Activated CD4-positive, CD25-positive, alpha-beta regulatory T cell (primary cell): ENCODE results near the gene ARL6.

Experiments
- DNase-seq, 4 experiments: peaks; one replicate each; lab custom pipeline; 2025; lab: John Stamatoyannopoulos, UW

Gene ARL6, protein sequence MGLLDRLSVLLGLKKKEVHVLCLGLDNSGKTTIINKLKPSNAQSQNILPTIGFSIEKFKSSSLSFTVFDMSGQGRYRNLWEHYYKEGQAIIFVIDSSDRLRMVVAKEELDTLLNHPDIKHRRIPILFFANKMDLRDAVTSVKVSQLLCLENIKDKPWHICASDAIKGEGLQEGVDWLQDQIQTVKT

DNA sequence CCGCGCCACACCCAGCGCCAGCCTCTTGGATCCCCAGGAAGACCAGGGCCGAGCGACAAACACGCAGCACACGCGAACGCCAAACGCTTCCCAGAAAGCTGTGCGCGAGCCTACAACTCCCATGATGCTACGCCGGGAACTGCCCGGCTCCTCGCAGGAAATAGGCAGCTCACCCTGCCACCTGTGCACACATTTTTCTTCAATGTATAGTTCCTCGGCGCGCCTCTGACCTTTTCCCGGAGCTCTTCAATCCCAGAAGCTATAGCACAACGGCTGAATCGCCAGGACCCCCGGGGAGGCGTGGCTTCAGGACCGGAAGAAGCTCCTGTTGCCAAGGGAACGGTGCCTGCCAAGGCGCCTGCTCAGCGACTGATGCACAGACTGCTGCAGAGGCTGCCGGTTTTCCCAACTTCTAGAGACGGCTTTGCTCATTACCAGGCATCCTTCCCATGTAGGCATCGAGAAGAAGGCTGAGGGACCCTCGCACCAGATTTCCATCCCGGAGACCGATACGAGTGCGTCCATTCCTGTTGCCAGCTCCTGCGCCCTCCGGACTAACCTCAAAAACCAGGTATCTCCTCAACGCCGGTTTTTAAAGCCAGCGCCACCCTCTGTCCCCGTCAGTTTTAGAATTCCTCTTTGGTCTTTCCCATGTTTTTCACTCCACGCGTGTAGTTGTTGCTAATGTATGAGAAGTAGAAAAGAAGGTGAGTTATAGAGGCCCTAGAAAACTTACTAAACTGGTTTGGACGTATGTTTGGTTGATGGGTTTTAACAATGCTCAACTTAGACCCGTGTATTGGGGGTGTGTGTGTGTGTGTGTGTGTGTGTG, at the start of gene ARL6:
TSS of gene ARL6 (plus strand) at position 352 of the 832 bp plus-strand sequence. CDS start 3,350 bp downstream, outside the sequence.
- peak; percentile 30 to 70 (median 52) for DNase-seq

DNA sequence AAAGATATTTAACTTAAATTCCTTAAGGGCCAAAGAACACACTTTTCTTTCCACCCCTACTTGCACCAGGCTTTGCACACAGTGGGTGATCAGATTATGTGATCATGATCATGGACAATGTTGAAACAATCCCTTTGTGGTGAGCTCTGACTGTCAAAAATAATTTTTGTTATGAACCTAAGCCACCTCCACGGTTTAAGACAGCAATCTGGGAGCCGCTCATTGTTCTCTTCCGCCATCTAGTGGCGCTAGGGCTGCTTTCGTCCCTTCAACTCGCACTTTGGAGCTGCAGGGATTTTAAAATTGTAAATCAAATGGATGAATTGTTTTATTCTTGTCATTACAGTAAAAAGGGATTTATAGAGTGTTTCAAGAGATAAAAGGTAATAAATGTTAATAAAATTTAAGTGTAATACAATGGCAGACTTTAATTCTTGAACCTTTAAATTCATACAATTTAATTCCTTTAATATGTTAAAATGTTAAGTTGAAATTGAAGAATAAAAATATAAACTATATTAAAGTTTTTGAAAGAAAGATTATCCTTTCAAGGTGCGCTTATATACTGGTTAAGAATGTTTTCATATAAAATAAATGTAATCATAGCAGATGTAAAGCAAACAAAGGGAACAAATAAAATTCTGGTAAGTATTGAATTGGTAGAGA, 45.3 kb upstream of the ARL6 start:
- DNase-seq, result peak; percentile 4 to 23 (median 14)

DNA sequence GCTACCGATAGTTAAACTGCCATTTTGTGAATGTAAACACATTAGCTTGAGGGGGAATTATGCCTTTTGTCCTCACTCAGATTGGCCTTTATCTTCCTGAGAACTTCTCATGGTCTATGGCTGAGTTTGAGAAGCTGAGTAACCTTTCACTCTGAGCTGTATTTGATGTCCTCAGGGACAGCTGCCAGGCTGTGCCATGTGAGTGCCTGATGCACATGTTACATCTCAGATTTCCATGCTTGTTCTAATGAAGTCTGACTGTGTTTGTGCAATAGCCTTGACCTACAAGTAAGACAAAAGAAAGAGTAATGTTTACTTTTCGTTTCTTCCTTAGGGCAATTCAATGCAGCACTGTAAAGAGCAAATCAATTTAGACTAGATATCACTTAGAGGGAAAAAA, 44.1 kb upstream of the ARL6 start:
- no peak for DNase-seq

DNA sequence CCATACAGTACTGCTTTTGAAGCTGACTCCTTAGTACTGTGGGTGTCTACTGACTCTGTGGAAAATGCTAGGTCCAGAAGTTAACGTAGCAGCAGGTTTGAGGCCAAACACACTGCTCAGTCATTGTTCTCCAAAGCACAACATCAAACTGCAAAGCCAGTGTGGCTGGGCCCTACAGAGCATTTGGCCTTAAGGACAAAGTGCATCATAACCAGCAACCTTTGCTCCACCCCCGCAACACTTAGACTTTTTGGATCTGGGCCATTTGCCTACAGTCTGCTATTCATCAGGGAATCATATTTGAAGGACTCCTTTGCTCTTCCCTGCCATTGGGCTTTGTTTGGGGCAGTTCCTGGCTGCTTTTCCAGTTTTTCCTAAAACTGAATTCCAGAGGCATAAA, 43.1 kb upstream of the ARL6 start:
- DNase-seq, result no peak

DNA sequence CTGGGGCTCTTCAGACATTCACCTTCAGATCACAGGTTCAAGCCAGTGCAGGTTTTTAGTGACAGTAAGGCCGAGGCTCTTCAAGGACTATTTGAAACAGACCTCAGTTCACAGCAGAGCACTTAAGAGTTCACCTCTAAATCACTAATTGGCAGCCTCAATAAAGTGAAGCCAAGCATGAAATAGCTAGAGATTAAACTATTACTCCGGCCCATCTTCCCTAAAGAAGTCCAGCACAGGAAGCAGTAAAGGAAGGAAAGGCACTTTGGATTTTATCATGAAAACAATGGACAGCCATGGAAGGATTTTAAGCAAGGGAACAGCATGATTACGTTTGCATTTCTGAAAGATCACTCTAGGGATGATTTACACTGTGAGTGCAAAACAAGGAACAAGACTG, 27.6 kb upstream of the ARL6 start:
- no peak for DNase-seq

DNA sequence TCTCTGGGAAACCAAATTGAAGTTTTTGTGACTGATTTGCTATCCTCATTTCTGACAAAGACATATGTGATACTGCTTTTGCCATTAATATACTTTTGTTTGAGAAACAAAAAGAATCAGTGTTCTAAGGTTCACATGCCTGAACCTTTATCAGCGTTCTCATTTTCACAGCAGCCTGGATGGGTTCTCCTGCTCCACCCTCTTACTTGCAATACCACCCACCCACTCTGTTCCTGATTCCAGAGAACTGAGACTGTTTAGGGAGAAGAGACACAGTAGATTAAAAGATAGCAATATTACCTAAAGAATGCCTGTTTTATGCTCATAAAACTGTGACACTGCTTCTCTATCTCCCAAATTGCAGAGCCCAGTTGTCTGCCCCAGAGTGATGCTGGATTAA, 25.8 kb upstream of the ARL6 start:
- DNase-seq, result no peak

DNA sequence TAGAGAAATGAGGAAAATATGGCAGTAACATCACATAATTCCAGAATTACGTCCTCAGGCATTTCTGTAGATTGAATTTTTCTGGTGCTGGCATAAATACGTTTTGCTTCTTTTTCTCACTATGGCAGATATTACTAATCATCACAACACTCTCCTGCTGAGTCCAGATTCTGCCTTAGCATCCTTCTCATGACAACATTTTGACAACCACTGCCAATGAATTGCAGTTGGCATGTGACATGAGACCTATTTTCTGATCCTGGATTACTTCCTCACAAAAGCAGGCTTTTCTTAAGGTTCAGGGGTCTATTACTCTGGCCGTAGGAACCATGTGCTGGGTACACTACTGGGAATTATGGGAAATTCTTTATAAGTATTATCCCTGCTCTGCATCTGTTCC, 22.5 kb upstream of the ARL6 start:
- no peak for DNase-seq

DNA sequence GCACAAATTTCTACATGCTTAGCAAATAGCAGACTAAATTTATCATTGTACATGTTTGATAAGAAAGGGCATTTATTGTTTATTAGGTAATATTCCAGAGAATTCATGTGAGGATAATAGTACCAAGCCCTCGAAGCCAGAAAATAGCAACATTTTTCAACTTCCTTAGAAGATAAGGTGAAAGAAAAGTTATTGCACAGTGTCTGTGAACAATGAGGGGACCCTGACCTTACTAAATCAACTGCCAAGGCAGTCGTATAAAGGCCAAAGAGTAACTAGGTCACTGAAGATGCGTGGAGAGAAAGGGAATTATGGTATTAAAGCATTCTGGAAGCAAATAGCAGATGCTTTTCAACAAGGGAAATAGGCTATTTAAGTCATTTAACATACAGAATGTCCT, 20.3 kb upstream of the ARL6 start:
- DNase-seq, result no peak

DNA sequence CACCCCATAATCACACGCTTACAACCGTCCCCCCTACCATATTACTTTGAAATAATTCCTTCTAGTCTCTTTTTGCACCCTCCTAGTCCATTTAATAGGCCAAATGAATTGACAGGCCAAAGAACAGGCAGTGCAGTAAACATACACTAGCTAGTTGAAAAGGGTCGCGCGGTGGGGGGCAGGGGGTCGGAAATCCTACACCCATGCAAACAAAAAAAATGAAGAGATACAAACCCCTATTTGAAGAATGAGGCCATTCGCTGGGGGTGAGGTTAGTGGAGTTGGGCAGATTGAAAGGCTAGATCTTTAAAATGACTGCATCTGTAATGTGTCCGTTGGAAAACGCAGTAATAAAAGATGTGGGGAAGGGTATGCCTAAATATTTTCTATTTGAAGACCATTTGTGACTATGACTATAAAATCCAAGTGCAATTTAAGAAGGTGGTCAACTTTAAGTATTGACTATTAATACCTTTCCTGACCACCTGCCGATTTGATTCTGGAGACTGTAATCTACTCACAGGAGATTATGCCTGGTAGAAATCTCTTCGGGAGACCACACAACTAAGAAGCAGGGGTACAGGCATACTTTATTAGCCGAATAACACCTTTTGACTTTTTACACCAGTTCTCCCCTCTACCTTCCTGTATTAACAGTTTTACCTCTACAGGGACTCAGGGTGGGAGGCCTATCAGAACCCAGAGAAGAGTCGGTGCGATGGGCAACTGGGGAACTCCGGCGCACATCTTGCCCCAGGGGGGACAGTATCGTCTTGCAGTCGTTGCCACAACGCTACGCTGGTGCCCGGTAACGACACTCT, 762 bp upstream of the ARL6 start:
- DNase-seq, result no peak

DNA sequence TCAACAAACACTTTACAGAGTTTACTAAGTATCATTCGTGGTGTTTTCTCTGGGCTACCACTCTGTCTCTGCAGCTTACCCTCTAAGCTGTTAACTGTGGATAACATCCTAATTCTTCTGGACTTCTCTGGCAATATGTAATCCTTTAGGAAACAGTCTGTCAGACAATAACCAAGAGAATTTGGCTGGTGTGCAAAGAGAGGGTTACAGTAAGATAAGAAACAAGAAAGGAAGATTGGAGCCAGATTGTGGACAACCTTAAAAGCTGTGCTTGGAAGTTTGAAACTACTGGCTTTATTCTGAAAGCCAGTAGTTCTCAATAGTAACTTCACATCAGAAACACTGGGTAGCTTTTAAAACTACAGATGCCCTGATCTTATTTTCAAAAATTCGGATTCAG, 778 bp downstream of the ARL6 start:
- no peak for DNase-seq

DNA sequence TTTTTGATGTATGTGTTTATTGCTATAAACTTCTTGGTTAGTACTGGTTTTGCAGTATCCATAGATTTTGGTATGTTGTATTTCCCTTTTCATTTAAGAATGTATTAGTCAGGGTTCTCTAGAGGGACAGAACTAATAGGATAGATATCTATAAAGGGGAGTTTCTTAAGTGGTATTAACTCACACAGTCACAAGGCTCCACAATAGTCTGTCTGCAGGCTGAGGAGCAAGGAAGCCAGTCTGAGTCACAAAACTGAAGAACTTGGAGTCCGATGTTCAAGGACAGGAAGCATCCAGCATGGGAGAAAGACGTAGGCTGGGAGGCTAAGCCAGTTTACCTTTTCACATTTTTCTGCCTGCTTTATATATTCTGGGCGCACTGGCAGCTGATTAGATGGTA, 8.4 kb downstream of the ARL6 start:
- no peak for DNase-seq

DNA sequence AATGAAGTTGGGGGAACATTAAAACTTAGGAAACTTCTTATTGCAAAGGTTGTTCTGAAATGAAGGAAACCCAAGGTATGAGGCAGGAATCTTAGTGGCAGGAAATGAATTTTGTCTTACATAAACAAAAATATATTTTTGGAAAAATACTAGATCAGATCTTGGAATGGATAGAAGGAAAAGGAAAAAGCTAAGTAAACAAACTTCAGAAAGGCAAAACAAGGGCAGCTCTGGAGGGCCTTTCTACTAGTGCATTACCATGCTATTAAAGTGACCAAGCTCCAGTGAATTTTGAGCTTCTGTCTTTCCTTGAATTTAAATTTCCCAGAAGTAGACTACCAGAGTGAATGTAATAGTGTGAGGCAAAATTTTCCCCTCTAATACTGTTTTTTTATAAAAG, 13.6 kb downstream of the ARL6 start:
- no peak for DNase-seq

DNA sequence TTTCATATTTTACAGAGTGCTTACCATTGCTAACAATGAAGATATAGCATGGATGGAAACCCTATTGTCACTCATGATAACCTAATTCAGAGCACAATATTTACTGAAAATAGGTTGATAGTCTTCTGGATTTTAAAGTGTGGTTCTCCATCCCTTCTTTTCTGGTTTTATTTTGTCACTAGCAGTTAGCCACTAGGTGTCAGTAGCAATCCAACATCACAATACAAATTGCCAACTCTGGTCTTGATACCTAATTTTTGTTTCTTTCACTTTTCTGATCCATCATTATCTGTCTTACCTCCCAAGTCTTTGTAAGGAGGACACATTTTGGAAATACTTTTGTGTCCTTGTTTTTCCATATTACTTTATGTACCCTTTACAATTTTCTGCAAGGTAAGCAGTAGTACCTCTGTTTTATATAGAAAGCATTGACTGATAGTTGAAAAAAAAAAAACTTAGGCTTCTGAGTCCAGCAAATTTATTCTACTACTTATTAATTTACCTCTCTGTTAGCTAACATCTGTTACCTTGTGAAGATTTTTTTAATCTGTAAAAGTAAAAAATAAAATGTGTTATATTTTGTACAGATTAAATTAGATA, 29.0 kb downstream of the ARL6 start:
- DNase-seq, result no peak

DNA sequence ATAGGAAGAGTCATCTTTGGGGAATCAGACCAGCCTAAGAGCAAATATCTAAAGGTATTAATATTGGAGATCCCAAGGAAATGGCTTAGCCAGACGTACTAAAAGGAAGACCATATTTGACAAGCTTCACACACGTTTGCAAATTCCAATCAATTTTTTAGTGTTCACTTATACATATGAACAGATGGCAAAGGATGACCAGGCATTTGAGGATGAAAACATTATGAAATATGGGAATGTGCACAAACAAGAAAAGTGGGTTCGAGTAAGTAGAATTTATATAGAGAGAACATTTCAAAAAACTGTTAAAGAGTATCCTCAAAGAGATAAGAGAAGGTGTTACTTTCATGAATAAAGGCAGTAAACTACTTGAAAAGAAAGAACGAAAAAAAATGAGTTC, 31.4 kb downstream of the ARL6 start:
- no peak for DNase-seq

DNA sequence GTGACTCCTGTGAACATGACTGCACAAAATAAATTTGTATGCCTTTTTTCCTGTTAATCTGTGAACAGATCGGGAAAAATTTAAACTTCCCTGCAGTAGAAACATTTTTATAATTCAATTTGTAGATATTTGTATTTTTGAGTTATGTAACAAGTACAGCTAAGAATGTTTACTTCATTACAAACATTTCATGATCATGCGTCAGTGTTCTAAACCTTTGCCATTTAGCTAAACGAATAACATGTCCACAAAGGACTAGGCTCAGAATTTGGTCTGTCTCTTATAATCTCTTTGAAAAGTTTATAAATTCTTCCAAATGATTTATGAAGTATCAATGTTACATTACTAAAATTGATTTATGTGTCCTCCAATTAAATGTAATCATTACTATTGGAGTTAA, 39.9 kb downstream of the ARL6 start:
- DNase-seq, result no peak

DNA sequence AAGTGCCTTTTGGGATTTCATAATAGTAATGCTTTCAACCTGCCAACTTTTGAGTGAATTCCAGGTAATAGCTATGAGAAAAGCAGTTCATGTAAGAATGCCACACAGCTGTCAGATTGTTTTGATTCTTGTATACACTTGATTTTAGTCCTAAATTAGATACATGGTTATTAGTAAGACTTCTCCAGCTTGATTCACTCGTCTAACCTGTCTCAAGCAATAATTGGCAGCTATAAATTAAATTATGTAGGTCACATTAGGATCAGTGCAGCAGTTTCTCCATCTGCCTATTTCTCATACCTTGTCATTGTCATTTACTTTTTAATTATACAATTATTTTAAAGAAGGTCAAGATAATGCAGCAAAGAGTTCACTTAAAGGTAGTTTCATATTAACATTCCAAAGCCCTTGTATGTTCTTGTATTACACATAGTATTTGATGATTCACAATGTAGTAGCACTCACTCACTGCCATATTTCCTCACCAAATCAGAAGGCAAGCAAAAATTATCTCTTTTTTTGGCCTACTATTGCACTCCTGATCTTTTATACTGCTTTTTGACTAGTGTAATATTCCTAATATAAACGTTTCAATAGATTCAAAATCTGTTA, 46.3 kb downstream of the ARL6 start:
- no peak for DNase-seq

DNA sequence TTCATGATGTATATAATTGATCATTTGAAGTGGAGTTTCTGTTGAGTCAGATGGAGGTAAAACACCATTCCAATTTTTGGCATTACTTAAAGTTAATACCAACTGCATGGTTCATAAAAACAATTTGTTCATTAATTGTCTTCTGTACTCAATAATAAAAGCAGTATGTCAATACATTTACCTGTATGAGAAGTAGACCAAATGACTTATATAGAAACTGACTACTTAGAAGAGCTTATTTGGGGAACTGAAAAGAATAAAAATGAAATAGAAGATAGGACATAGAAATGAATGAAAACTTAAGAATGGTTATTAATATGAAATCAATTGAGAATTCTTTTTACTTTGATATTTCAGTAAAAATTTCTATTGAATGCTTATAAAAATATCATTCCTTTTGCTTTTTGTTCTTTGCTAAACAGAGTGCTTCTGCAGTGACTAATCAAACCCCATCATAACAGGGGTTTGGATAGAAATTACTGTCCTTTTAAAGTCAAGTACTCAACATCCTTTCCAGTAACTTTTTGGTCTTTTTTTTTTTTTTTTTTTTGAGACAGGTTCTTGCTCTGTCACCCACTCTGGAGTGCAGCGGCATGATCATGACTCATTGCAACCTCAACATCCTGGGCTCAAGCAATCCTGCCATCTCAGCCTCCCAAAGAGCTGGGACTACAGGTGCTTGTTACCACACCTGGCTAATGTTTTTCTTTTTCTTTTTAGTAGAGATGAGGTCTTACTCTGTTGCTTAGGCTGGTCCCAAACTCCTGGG, 50.8 kb downstream of the ARL6 start:
- peak in 1 of 4 experiments; percentile 3 for DNase-seq

DNA sequence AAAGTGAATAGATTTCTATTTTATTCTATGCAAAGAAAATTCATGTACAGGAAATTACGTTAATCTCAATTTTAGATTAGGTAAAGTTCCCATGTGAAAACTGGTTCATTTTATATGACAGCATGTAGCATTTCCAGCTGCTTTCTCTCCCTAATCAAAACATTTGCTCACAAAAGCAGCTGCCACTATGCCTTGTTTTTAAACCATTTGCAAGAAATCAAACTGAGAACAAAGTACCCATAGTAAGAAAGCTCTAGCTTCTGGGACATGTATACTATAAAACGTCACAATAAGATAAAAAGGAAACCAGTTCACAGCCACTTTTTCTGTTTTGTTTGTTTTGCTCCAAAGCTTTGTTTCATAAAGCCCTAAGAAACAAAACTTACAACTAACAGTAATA, 52.3 kb downstream of the ARL6 start:
- no peak for DNase-seq

DNA sequence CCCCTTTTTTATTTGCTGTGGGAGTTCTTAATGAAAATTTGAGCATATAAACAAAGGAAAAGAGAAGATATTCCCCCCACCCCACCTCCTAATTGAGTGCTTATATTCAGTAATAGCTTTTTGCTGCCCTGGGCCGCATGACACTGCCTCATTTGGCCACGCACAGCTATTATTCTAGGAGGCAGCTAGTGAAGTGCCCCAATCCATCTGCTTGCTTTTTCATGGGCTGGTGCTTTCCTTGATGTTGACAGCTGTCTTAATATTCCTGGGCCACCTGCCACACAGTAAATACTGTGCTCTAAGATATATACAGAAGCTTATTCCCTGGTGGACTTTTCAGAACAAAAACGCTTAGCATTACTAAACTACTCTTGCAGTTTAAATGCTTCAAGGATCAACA, 53.4 kb downstream of the ARL6 start:
- no peak for DNase-seq

DNA sequence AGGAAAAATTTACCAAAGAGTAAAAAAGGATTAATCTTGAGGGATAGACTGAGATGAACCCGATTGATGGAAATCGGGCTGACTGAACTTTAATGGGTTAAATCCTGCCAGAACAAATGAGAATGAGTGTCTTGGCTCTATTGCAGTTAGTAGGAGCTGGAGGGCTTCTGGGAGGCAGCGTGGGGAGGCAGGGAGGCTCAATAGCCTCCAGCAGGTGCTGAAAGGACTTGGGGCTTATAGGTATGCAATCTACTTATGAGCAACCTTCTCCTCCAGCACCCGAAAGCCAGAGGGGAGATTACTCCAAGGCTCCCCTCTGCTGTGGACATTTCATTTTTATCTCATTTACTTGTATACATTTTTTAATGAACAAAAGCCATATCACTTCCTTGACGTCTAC, 56.2 kb downstream of the ARL6 start:
- DNase-seq, result no peak

DNA sequence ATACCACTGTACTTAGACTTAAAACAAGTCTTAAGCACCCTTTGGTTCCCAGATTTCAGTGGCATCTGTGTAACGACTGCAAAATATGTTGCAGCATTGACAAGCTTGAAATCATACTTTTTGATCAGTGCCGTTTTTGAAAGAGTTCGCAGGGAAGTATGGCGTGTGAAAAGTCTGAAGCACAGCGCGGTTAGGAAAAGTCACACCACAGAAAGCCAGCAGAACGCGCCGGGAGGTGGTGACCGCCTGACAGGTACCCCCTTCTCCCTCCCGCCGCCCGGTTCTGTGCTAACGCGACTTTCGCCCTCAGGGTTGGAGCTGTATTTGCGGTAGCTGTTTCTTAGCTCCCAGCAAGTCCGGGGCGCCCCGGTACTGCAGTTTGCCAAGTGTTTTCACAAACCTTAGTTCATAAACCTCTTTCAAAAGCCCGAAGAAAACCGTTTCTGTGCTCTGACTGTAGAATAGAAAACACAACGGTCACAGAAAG, 56.8 kb downstream of the ARL6 start:
- peak in 2 of 4 experiments; percentile 17 to 25 for DNase-seq
